K562 (cell line): ENCODE results near the gene APOC1. TPM values are rescaled to one million over a fixed set of nuclear protein-coding genes. Genes with fewer than 3 reads are reported as not detected.

ENCODE experiments used
- DNMT1 ChIP-seq: fragments of 450-650 bp; IDR thresholded peaks from 2 replicates; pipeline ENCODE4 v1.6.1; 2016; ENCODE audit warnings: antibody characterized with exemption, mild to moderate bottlenecking
- ELF4 ChIP-seq: fragments of 450-650 bp; formaldehyde crosslinking; IDR thresholded peaks from 2 replicates; pipeline ENCODE4 v1.4.0; 2022; ENCODE audit warnings: missing genetic modification characterization
- GATA2 ChIP-seq: sonication (generic); formaldehyde crosslinking; IDR thresholded peaks from 2 replicates; pipeline ENCODE4 v1.4.0; 2020; ENCODE audit warnings: mild to moderate bottlenecking, missing genetic modification reagents
- HNRNPK ChIP-seq: fragments of 200-400 bp; formaldehyde crosslinking; IDR thresholded peaks from one replicate; pipeline ENCODE4 v1.6.1; 2018; ENCODE audit warnings: mild to moderate bottlenecking, low read depth, low read length; ENCODE audit not compliant: poor library complexity, severe bottlenecking
- MBD2 ChIP-seq: sonication (generic); IDR thresholded peaks from 2 replicates; pipeline ENCODE4 v1.6.1; 2016; ENCODE audit warnings: low read depth, borderline replicate concordance
- MGA ChIP-seq: fragments of 450-650 bp; IDR thresholded peaks from 2 replicates; pipeline ENCODE4 v1.6.1; 2016; ENCODE audit warnings: mild to moderate bottlenecking, moderate library complexity
- NR1H2 ChIP-seq: sonication (generic); formaldehyde crosslinking; IDR thresholded peaks from 2 replicates; pipeline ENCODE4 v1.4.0; 2020; ENCODE audit warnings: mild to moderate bottlenecking, missing genetic modification reagents
- PREB ChIP-seq: sonication (generic); formaldehyde crosslinking; IDR thresholded peaks from 2 replicates; pipeline ENCODE4 v1.8.1; 2023; ENCODE audit warnings: mild to moderate bottlenecking, missing genetic modification reagents
- SIN3A ChIP-seq, 2 experiments: fragments of 150-350 bp in 1 of 2; IDR thresholded peaks; 2 replicates each; pipeline ENCODE4 v1.6.1; 2011 to 2016; ENCODE audit warnings: borderline replicate concordance in 2 of 2, low read depth in 2 of 2, low read length in 2 of 2, mild to moderate bottlenecking in 2 of 2, moderate library complexity in 2 of 2; ENCODE audit not compliant: control insufficient read depth in 1 of 2
- YBX1 ChIP-seq: fragments of 450-650 bp; IDR thresholded peaks from 2 replicates; pipeline ENCODE4 v1.7.1; 2016; ENCODE audit warnings: mild to moderate bottlenecking
- ZBTB33 ChIP-seq: sonication (generic); formaldehyde crosslinking; IDR thresholded peaks from 2 replicates; pipeline ENCODE4 v1.8.1; 2023; ENCODE audit warnings: mild to moderate bottlenecking, missing genetic modification reagents
- ZNF175 ChIP-seq: fragments of 200-800 bp; sonication (Bioruptor generic); IDR thresholded peaks from 2 replicates; pipeline ENCODE4 v1.6.1; 2016; ENCODE audit warnings: low read depth, mild to moderate bottlenecking, missing genetic modification characterization, missing compliant biosample characterization
- ZNF707 ChIP-seq: fragments of 250-450 bp; sonication (Bioruptor Pico); conservative IDR thresholded peaks from 2 replicates; pipeline ENCODE4 v1.8.0; 2022; ENCODE audit warnings: inconsistent platforms, mild to moderate bottlenecking, moderate library complexity
- polyA plus RNA-seq, 8 experiments: library from polyadenylated mRNA; depleted of rRNA in 4 of 8; stranded (reverse) in 5 of 8; unstranded in 3 of 8; fragments of >200 nt; fragmentation: Nextera tagmentation in 2 of 8; fragmentation: Illumina TruSeq in 1 of 8; extraction: Ambion mirVana in 2 of 8; extraction: Trizol in 1 of 8; gene quantifications; 2 replicates each; pipeline versions ENCODE4 v1.2.1 to v1.2.3, GENCODE V29; 2011 to 2014; ENCODE audit warnings: inconsistent platforms in 1 of 8, missing spikeins in 1 of 8
- total RNA-seq, 7 experiments: library from RNA; depleted of rRNA in 6 of 7; stranded (reverse); fragments of >200 nt in 6 of 7; fragmentation: Illumina TruSeq in 2 of 7; extraction: Trizol in 2 of 7; gene quantifications; 2 replicates each; pipeline versions ENCODE4 v1.2.1 to v1.2.3, GENCODE V29; 2011 to 2021; ENCODE audit warnings: low replicate concordance in 1 of 7

Gene APOC1
- total and polyA plus RNA-seq, 9 of the 15 experiments (the other 6 are each of a cell fraction or from before 2014, with no cell fraction given), result 115 to 408 (median 220) TPM

- TF ChIP-seq MGA (no peak), ZNF707 (CRISPR knock-in tag) (no peak), GATA2 (CRISPR knock-in tag) (no peak), DNMT1 (no peak), YBX1 (no peak), SIN3A (IDR thresholded peaks at IDR 0.05; ENCODE audit: borderline replicate concordance in 2 of 2, control insufficient read depth in 1 of 2, low read depth in 2 of 2, low read length in 2 of 2) (no peak), ELF4 (no peak), ZNF175 (CRISPR knock-in tag) (no peak), MBD2 (no peak), HNRNPK (no peak), NR1H2 (CRISPR knock-in tag) (no peak), ZBTB33 (peak; percentile 36; the same call in 1 of the 2 replicates), PREB (CRISPR knock-in tag) (no peak)
These were observed 9.9 kb upstream of the APOC1 start (continued) for GRCh38 chr19:44904426-44904994.
